Activated T-helper 17 cell treated with anti-CD3 and anti-CD28 coated beads, Interleukin-2, amount 50 U/mL, for 72 hours (primary cell): ENCODE measurements around the gene CDR2. TPM values are rescaled to one million over a fixed set of nuclear protein-coding genes. Genes with fewer than 3 reads are reported as not detected.

Experiments
- ATAC-seq: fragments of 150-1000 bp; cut with Tn5 transposase; replicated peaks from 2 replicates; pipeline ENCODE4 v1.10.0; 2021; ENCODE audit warnings: mild to moderate bottlenecking, moderate library complexity
- H3K27ac Mint-ChIP-seq: one replicate; pipeline ENCODE4 v1.8.0; 2022; ENCODE audit warnings: mixed read lengths
- H3K27me3 Mint-ChIP-seq: one replicate; pipeline ENCODE4 v1.8.0; 2022; ENCODE audit warnings: mixed read lengths
- H3K36me3 Mint-ChIP-seq: one replicate; pipeline ENCODE4 v1.8.0; 2022; ENCODE audit warnings: low read depth, mild to moderate bottlenecking, mixed read lengths
- H3K4me1 Mint-ChIP-seq: one replicate; pipeline ENCODE4 v1.8.0; 2022; ENCODE audit warnings: mixed read lengths
- H3K4me3 Mint-ChIP-seq: one replicate; pipeline ENCODE4 v1.8.0; 2022; ENCODE audit warnings: mild to moderate bottlenecking, mixed read lengths
- H3K9me3 Mint-ChIP-seq: one replicate; pipeline ENCODE4 v1.8.0; 2022; ENCODE audit warnings: mixed read lengths
- total RNA-seq, 2 donors: library from RNA; stranded (reverse); gene quantifications; one replicate each; pipeline ENCODE4 v1.2.3, GENCODE V29; 2022

Gene CDR2
- total RNA-seq, 2 donors from 2014 or later = 26.3 to 41.0 TPM

DNA sequence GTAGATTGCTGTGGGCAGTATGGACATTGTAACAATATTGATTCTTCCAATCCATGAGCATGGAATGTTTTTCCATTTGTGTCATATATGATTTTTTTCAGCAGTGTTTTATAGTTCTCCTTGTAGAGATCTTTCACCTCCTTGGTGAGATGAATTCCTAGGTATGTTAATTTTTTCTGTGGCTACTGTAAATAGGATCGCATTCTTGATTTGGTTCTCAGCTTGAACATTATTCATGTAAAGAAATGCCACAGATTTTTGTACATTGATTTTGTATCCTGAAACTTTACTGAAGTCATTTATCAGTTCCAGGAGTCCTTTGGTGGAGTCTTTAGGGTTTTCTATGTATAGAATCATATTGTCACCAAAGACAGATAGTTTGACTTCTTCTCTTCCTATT, 19.7 kb upstream of the CDR2 start:
- no peaks in the 10 kb centered on the region for H3K9me3 Mint-ChIP-seq
- no peaks in the 10 kb centered on the region for H3K4me1 Mint-ChIP-seq
- ATAC-seq = no peak
- no peaks in the 10 kb centered on the region for H3K27me3 Mint-ChIP-seq
- H3K27ac Mint-ChIP-seq = no peak overlapping the region
- H3K4me3 Mint-ChIP-seq = no peak overlapping the region
- H3K36me3 Mint-ChIP-seq = no peaks in the 10 kb centered on the region

DNA sequence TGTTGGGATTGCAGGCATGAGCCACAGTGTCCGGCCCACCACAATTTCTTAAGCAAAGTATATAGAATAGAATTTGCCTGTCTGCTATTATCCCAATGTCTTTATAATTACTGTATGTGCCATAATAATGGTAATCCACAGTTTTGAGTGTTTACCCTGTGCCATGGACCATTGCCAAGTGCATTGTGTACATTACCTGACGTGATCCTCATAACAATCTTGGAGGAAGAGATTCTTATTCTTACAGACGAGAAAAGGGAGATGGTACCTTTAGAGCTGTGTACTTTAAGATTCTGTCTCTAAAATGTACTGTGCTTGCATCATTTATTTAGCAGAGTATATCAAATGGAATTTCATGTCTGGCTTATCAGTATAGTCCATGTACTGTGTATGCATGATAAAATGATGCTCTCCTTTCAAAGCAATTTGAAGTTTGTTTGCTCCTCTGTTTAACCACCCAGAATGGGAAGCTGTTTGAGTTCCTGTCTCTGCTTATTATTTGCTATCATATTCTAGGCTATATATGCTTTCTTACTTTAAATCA, 13.8 kb upstream of the CDR2 start:
- Mint-ChIP-seq H3K27ac (no peak overlapping the region), H3K9me3 (no peaks in the 10 kb centered on the region), H3K27me3 (no peaks in the 10 kb centered on the region), H3K4me3 (no peak overlapping the region), H3K36me3 (no peaks in the 10 kb centered on the region), H3K4me1 (no peaks in the 10 kb centered on the region)
- ATAC-seq = no peak

DNA sequence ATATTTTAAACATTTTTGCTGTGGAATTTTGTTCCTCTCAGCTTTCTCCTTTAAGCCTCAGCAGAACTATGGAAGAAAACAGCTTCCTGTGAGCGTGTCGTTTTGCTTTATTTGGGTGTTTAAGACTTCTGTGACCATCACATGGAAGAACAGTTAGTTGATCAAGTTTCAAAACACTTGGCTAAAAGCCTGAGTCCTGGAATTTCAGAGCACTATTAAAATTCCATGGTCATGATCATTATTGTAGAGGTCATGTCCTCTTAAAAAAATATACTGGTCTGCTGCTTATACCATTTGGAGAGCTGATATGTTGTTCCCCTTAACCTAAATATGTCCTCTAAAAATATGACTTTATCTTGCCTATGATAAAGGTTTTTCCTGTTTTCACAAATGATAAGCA, 12.6 kb upstream of the CDR2 start:
- Mint-ChIP-seq H3K27ac (no peak overlapping the region), H3K9me3 (no peaks in the 10 kb centered on the region), H3K4me3 (no peak overlapping the region), H3K36me3 (no peaks in the 10 kb centered on the region), H3K4me1 (no peaks in the 10 kb centered on the region), H3K27me3 (no peaks in the 10 kb centered on the region)
- no peak for ATAC-seq

DNA sequence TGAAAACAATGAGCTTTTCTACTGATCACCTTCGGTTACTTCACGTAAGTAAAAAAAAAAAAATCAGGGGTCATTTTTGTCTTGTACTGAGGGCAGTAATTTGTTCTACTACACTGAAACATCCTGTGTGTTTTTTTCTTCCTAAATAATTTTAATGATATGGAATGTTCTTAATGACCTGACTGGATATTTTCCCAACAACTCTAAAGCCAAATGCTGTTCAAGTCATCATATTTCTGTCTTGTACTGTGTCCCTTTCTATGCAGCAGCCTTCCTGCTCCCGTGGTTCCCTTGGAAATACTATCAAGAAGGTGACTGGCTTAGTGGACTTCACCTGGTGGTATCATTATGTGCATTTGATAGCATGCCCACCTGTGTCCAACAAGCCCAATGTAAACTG, 10.8 kb upstream of the CDR2 start:
- Mint-ChIP-seq H3K36me3 (no peaks in the 10 kb centered on the region), H3K27me3 (no peaks in the 10 kb centered on the region), H3K27ac (no peak overlapping the region), H3K4me3 (no peak overlapping the region), H3K9me3 (no peaks in the 10 kb centered on the region), H3K4me1 (no peaks in the 10 kb centered on the region)
- ATAC-seq = no peak

DNA sequence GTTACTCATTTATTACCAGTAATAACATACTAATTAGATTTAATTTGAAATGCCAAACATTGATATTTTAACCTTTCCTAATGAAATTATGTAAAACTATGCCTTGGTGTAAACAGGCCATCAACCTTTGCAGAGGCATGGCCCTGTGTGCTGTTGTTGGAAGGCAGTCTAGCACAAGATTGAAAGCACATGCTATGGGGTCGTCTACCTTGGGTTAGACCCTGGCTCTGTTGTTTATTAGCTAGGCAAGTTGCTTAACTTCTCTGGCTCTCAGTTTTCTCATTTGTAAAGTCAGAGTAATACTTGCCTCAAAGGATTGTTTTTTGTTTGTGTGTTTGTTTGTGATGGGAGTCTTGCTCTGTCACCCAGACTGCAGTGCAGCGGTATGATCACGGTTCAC, 9.4 kb upstream of the CDR2 start:
- Mint-ChIP-seq H3K27me3 (no peaks in the 10 kb centered on the region), H3K4me3 (no peak overlapping the region), H3K4me1 (no peaks in the 10 kb centered on the region), H3K9me3 (no peaks in the 10 kb centered on the region), H3K36me3 (no peaks in the 10 kb centered on the region), H3K27ac (no peak overlapping the region)
- no peak for ATAC-seq

DNA sequence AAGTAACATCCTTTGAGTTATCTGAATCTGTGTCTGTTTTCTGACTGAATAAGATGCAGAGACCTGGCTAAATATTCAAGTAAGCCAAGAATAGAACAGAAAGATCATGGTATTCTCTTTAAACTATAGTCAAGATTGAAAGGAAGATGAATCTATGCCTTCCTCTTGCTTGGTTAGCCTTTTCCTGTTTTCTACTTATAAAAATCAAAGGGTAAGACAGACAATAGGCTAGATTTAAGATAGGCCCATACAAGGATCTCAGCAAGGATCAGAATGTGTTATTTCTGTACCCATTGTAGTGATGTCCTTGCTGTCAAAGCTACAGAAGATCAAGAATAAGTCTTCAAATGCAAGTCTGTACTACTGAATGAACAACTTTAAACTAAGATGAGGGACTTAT, 7.0 kb upstream of the CDR2 start:
- Mint-ChIP-seq H3K36me3 (no peaks in the 10 kb centered on the region), H3K9me3 (no peaks in the 10 kb centered on the region), H3K27me3 (no peaks in the 10 kb centered on the region), H3K4me1 (no peaks in the 10 kb centered on the region), H3K27ac (no peak overlapping the region), H3K4me3 (no peak overlapping the region)
- ATAC-seq = no peak

DNA sequence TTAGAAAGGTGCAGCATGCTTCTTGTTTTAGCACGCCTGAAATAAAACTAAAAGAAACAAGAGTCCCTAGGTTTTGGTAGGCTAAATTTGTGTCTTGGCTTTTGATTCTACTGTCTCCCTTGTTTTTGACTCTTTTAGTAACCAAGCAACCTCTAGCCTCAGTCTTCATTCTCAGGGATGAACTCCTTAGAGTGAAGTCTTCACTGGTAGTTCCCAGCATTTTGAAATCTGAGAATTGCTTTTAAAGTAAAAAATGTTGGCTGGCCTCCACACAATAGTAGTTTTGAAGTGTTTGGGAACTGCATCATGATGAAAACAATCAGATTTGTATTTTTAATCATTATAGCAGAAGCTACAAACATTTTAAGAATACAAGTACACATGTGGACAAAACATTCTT, 6.1 kb upstream of the CDR2 start:
- Mint-ChIP-seq H3K27ac (no peak overlapping the region), H3K4me1 (peaks cover 1% of the 10 kb centered on the region), H3K36me3 (no peaks in the 10 kb centered on the region), H3K27me3 (no peaks in the 10 kb centered on the region), H3K4me3 (no peak overlapping the region), H3K9me3 (no peaks in the 10 kb centered on the region)
- ATAC-seq = no peak

DNA sequence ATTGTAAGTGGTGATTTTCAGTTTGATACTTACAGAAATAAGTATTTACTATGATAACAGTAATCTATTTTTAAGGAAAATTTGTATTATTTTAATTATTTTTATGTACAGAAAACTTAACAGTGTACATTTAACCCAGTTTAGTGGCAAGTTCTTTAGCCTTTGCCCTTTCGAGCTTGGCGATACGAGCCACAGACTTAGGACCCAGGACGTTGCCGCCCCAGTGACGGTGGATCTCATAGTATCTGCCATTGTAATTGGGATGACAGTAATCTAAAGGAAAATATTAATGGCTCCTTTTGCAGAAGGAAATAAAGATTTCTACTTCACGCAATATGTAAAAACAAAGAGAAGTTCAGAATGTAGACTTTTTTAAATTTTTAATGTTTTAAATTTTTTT, 5.2 kb upstream of the CDR2 start:
- H3K9me3 Mint-ChIP-seq = no peaks in the 10 kb centered on the region
- ATAC-seq = no peak
- H3K4me3 Mint-ChIP-seq = no peak overlapping the region
- no peak overlapping the region for H3K27ac Mint-ChIP-seq
- H3K36me3 Mint-ChIP-seq = no peaks in the 10 kb centered on the region
- H3K4me1 Mint-ChIP-seq = peaks cover 5% of the 10 kb centered on the region
- H3K27me3 Mint-ChIP-seq = no peaks in the 10 kb centered on the region

DNA sequence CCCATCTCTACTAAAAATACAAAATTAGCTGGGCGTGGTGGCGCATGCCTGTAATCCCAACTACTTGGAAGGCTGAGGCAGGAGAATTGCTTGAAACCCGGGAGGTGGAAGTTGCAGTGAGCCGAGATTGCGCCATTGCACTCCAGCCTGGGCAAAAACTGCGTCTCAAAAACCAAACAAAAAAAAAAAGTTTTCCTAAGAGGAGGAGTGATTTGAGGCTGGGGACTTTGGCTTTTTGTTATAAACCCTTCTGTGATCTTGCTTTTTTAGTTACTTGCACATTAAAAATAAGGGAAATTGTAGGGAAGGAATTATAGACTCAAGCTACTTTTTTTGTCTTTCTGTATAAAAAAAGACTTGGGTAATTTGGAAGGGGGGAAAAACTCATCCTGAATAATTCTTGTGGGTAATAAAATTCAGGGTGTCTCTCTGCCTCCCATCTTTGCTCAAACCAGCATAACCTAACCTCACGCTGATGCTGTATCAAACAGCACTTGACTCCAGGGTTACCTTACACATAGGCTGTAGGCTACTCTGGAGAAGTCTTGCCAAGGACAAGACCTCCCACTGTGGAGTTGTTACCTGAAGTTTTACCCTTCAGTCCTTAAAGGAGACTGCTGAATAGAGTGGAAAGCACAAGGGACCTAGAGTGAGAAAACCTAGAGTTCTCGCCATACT, 1.7 kb upstream of the CDR2 start:
- Mint-ChIP-seq H3K27me3 (no peaks in the 10 kb centered on the region), H3K27ac (no peak overlapping the region), H3K4me1 (peaks cover 24% of the 10 kb centered on the region), H3K9me3 (no peaks in the 10 kb centered on the region), H3K4me3 (peak overlapping the region; percentile 99), H3K36me3 (peaks cover 20% of the 10 kb centered on the region)
- no peak for ATAC-seq

DNA sequence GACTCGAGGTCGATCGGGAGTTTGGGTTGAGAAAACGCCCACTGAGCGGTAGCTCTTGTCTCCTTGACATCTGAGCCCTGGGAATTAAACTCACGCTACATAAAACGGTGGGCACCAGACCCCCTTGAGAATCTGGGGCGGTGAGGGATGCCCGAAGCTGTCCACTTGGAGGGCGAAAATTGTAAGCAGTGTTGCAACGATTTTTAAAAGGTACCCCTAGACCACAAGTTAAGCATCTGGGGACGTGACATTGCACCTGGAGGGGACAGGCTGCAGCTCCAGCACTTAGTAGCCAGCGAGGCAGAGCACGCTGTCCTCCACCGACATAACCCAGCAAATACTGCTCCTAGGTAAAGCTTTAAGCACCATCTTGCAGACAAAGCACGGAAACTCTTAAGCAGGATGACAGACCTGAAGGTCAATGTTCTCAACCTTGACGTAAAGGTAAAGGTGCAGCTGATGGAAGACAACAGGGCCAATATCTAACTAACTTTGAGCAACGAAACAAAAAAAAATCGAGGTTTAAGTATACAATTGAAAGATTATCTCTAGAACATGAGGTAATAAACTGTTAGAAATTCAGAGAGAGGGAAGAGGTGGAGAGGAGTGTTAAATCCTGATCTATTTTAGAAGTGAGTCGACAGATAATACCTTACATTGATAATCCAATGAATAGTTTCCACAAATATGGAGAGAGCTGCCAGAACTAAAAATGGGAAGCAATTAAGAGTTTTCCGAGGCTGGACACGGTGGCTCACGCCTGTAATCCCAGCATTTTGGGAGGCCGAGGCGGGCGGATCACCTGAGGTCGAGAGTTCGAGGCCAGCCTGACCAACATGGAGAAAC, 921 bp upstream of the CDR2 start:
- H3K27me3 Mint-ChIP-seq = no peaks in the 10 kb centered on the region
- peak overlapping the region; percentile 81 for H3K27ac Mint-ChIP-seq
- H3K4me3 Mint-ChIP-seq = peak overlapping the region; percentile 99
- no peaks in the 10 kb centered on the region for H3K9me3 Mint-ChIP-seq
- no peak for ATAC-seq
- H3K4me1 Mint-ChIP-seq = peaks cover 25% of the 10 kb centered on the region
- H3K36me3 Mint-ChIP-seq = peaks cover 27% of the 10 kb centered on the region

DNA sequence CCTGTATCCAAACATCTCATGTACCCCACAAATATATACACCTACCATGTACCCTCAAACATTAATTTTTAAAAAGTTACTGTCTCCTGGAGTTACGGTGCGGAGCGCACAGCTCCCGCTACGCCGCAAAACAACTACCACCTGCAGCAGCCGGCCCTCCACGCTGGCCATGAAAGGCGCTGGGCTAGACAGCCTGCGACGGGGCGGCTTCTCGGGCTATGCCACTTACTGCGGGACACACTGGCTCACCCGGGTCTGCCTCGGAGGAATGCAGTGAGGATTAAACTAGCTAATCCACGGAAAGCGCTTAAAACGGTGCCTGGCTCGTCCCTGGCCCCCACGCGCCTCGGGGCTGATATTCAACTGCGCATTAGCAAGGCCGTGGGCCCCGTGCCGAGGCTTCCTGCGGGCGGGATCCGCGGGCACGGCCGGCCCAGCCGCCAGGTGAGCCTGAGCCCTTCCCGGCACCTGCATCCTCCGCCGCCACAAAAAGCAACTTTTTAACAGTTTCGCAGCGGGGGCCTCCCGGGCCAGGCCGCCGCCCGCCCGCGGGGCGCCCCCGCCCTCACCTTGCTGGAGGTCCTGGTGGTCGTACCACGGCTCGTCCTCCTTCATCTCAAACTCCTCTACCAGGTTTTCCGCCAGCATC, 633 bp downstream of the CDR2 start:
- no peaks in the 10 kb centered on the region for H3K9me3 Mint-ChIP-seq
- H3K36me3 Mint-ChIP-seq = peaks cover 38% of the 10 kb centered on the region
- H3K4me3 Mint-ChIP-seq = peak overlapping the region; percentile 99
- peak; percentile 16 for ATAC-seq
- H3K27me3 Mint-ChIP-seq = no peaks in the 10 kb centered on the region
- H3K27ac Mint-ChIP-seq = peak overlapping the region; percentile 98
- H3K4me1 Mint-ChIP-seq = peaks cover 25% of the 10 kb centered on the region

DNA sequence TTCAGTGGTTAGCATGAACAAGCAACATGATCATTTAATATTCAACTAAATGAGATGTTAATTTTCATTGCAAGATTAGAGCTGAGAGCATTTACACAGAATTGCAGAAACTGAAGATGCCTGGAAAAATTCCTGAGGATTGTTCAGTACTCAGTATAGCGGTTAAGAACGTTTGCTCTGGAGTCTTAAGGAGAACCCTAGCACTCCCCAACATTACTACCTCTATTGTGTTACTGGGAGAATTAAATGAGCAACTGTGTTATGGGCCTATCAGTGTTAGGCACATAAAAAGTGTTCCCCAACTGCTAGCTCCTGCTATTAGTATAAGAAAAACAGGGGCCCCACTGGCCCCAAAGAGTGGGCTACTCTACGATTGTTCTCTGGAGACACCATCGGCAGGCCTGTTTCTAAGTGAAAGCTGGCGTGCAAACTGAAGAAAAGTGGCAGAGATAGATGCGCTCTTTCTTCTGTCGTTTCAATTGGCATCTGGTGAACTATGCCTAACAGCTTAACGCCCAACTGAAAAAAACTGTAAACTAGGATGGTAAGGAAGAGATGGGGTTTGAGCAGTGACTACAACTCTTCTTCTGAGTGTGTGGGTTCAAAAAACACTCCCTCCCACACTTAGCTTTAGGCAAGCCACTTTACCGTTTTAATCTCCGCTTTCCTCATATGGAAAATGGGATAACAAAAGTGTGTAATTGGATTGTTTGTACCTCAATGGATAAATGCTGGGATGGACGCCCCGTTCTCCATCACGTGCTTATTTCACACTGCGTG, 1.3 kb downstream of the CDR2 start:
- Mint-ChIP-seq H3K4me1 (peaks cover 29% of the 10 kb centered on the region), H3K36me3 (peaks cover 44% of the 10 kb centered on the region), H3K27ac (peak overlapping the region; percentile 98), H3K27me3 (no peaks in the 10 kb centered on the region), H3K4me3 (peak overlapping the region; percentile 99), H3K9me3 (no peaks in the 10 kb centered on the region)
- ATAC-seq = peak; percentile 17

DNA sequence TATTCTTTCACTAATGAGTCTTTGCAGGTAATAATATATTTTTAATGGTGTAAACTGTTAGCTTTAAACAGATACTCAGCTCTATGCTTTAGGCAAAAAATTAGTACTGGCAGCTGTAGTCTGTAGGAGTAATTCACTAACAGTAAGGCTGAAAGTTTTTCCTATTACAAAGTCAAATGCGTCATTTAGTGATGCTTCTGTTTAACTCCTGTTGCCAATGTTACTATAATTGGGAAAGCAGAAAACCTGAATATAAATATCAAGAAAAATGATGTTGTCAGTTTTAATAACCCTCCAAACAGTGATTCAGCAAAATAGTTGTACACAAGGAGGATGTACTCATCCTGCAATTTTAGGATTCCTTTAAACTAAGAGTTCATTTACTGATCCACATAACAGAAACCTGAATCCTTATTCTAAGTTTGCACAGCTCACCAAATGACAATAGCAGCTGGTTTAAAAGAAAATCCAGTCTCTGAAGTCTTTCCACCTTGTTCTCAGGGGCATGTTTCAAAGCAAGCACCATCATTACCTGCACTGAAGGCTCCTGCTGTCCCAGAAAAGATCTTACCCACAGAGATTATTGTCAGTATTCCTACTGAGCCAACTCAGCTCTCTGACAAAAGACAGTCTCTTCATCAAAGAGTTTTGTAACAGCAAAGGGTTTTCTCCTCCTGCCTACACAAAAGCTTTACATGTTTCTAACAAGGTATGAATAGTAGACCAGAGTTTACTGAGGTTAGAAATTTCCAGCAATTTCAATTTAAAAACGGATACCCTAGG, 4.2 kb downstream of the CDR2 start:
- H3K9me3 Mint-ChIP-seq = no peaks in the 10 kb centered on the region
- H3K36me3 Mint-ChIP-seq = peaks cover 59% of the 10 kb centered on the region

More for the DNA sequence above, 4.2 kb downstream of the CDR2 start:
- Mint-ChIP-seq H3K27ac (peak overlapping the region; percentile 68), H3K4me1 (peaks cover 43% of the 10 kb centered on the region), H3K27me3 (no peaks in the 10 kb centered on the region), H3K4me3 (peak overlapping the region; percentile 99)
- ATAC-seq = no peak
